ENCODE measurements around the gene ARRDC3. TPM values are rescaled to one million over a fixed set of nuclear protein-coding genes. Genes with fewer than 3 reads are reported as not detected.

Gene ARRDC3
- total and polyA plus RNA-seq, 9 of the 15 experiments (the other 6 are each of a cell fraction or from before 2014, with no cell fraction given): 15.3 to 58.1 (median 39.4) TPM

DNA sequence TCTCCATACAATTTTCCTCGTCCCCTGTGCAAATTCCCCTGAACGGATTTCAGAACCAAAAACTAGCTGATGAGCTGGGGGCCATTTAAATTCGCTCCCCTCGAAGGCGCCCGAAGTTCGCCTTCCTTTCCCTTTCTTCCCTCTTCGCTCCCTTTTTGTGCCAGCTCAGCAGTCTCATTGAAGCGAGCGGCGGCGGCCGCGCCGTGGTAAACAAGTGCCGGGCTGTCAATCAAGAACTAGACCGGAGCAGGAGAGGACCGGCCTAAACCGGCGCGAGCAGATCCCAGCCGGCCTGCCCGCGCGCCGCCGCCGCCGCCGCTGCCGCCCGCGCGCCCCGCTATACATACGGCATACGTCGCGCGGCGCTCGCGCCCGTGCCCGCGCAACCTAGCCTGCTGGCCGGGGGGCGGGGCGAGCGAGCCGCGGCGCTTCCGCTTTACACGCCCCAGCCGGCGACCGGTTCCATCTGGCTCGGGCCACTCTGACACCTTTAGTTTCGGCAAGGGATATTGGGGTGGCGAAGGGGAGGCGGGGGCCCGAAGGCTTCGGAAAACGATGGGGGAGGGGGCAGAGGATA lies 3.1 kb downstream of the ARRDC3 start (continued):
- TF ChIP-seq TCF7L2 (IDR thresholded peaks at IDR 0.05; ENCODE audit: low read depth, low read length): no peak
- TF ChIP-seq KAT7 (CRISPR knock-in tag; IDR thresholded peaks at IDR 0.05; ENCODE audit: borderline replicate concordance): peak; percentile 70; the same call in 1 of the 2 replicates
- no peak for TF ChIP-seq KDM2B (CRISPR knock-in tag; IDR thresholded peaks at IDR 0.05)
- TF ChIP-seq, protein P1, sequence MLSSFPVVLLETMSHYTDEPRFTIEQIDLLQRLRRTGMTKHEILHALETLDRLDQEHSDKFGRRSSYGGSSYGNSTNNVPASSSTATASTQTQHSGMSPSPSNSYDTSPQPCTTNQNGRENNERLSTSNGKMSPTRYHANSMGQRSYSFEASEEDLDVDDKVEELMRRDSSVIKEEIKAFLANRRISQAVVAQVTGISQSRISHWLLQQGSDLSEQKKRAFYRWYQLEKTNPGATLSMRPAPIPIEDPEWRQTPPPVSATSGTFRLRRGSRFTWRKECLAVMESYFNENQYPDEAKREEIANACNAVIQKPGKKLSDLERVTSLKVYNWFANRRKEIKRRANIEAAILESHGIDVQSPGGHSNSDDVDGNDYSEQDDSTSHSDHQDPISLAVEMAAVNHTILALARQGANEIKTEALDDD (IDR thresholded peaks at IDR 0.05): no peak
- TF ChIP-seq, protein P2, sequence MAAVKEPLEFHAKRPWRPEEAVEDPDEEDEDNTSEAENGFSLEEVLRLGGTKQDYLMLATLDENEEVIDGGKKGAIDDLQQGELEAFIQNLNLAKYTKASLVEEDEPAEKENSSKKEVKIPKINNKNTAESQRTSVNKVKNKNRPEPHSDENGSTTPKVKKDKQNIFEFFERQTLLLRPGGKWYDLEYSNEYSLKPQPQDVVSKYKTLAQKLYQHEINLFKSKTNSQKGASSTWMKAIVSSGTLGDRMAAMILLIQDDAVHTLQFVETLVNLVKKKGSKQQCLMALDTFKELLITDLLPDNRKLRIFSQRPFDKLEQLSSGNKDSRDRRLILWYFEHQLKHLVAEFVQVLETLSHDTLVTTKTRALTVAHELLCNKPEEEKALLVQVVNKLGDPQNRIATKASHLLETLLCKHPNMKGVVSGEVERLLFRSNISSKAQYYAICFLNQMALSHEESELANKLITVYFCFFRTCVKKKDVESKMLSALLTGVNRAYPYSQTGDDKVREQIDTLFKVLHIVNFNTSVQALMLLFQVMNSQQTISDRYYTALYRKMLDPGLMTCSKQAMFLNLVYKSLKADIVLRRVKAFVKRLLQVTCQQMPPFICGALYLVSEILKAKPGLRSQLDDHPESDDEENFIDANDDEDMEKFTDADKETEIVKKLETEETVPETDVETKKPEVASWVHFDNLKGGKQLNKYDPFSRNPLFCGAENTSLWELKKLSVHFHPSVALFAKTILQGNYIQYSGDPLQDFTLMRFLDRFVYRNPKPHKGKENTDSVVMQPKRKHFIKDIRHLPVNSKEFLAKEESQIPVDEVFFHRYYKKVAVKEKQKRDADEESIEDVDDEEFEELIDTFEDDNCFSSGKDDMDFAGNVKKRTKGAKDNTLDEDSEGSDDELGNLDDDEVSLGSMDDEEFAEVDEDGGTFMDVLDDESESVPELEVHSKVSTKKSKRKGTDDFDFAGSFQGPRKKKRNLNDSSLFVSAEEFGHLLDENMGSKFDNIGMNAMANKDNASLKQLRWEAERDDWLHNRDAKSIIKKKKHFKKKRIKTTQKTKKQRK (IDR thresholded peaks at IDR 0.05; ENCODE audit: borderline replicate concordance, low read depth, low read length): no peak
- TF ChIP-seq GATAD2B (IDR thresholded peaks at IDR 0.05; ENCODE audit: borderline replicate concordance): peak; percentile 96
- no peak for TF ChIP-seq ZNF518B (CRISPR knock-in tag; IDR thresholded peaks at IDR 0.05)
- TF ChIP-seq, protein P3, sequence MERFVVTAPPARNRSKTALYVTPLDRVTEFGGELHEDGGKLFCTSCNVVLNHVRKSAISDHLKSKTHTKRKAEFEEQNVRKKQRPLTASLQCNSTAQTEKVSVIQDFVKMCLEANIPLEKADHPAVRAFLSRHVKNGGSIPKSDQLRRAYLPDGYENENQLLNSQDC (CRISPR knock-in tag; IDR thresholded peaks at IDR 0.05): no peak
- no peak for TF ChIP-seq SNAPC5 (CRISPR knock-in tag; IDR thresholded peaks at IDR 0.05)
- TF ChIP-seq SRSF9 (IDR thresholded peaks at IDR 0.05; ENCODE audit: borderline replicate concordance, low read depth, low read length): no peak
- peak; percentile 61 to 63 for TF ChIP-seq FOXA3 (CRISPR knock-in tag; conservative IDR thresholded peaks at IDR 0.05 in 1 of 2, IDR thresholded peaks at IDR 0.05 in 1 of 2)
- TF ChIP-seq CBX2 (IDR thresholded peaks at IDR 0.05; ENCODE audit: insufficient read depth, low read length, poor library complexity, severe bottlenecking): no peak
- no peak for TF ChIP-seq BRCA1 (IDR thresholded peaks at IDR 0.05)
- no peak for TF ChIP-seq BRCA1 (CRISPR knock-in tag; IDR thresholded peaks at IDR 0.05)
- TF ChIP-seq ZNF282 (CRISPR knock-in tag; IDR thresholded peaks at IDR 0.05): no peak
- no peak; the same call in 1 of the 2 replicates for TF ChIP-seq GTF2F1 (IDR thresholded peaks at IDR 0.05; ENCODE audit: low read depth, low read length)
- no peak for TF ChIP-seq USF2 (CRISPR knock-in tag; IDR thresholded peaks at IDR 0.05)
- TF ChIP-seq SMAD3 (CRISPR knock-in tag; conservative IDR thresholded peaks at IDR 0.05): 0 out of 2 replicates have a peak, but pooled peaks have one; percentile 42
- TF ChIP-seq ZNF217 (CRISPR knock-in tag; IDR thresholded peaks at IDR 0.05): no peak
